Activated B cell treated with CpG ODN at 0.5 μM for 24 hours (primary cell): ENCODE results near the gene LMO7. TPM values are rescaled to one million over a fixed set of nuclear protein-coding genes. Genes with fewer than 3 reads are reported as not detected.
"Not testable (repeated sequence)": the region's sequence is repeated elsewhere in the genome, so short reads cannot be mapped to it uniquely, and the experiment has no call there.

ENCODE experiments used
- ATAC-seq: fragments of 200-7000 bp; cut with Tn5 transposase; one replicate; pipeline ENCODE4 v1.10.0; 2021; ENCODE audit warnings: low read depth, mild to moderate bottlenecking, moderate library complexity
- CTCF ChIA-PET: fragments of 350-600 bp; sonication (Branson Sonifier 250); formaldehyde crosslinking; loops from one replicate; lab custom pipeline; 2021; ENCODE audit warnings: antibody characterized with exemption; lab: Charles Lee
- POLR2A ChIA-PET: fragments of 350-600 bp; sonication (Branson Sonifier 250); formaldehyde crosslinking; loops from one replicate; lab custom pipeline; 2021; ENCODE audit warnings: antibody characterized with exemption; lab: Charles Lee
- DNase-seq: peaks from one replicate; pipeline ENCODE4 v3.0.0; 2022
- H3K27ac Mint-ChIP-seq: one replicate; pipeline ENCODE4 v1.8.0; 2020; ENCODE audit warnings: mixed read lengths
- H3K27me3 Mint-ChIP-seq: one replicate; pipeline ENCODE4 v1.8.0; 2021; ENCODE audit warnings: mixed read lengths
- H3K36me3 Mint-ChIP-seq: one replicate; pipeline ENCODE4 v1.8.0; 2021; ENCODE audit warnings: low read depth, mixed read lengths
- H3K4me1 Mint-ChIP-seq: one replicate; pipeline ENCODE4 v1.8.0; 2021; ENCODE audit warnings: mixed read lengths
- H3K4me3 Mint-ChIP-seq: one replicate; pipeline ENCODE4 v1.8.0; 2020; ENCODE audit warnings: mild to moderate bottlenecking, mixed read lengths
- H3K9me3 Mint-ChIP-seq: one replicate; pipeline ENCODE4 v1.8.0; 2020; ENCODE audit warnings: mixed read lengths
- intact Hi-C: fragments of 100-400 bp; cut with micrococcal nuclease; formaldehyde crosslinking; loops from one replicate; pipeline ENCODE4 v1.15.1; 2024
- total RNA-seq: library from RNA; stranded (reverse); gene quantifications from 2 replicates; pipeline ENCODE4 v1.2.3, GENCODE V29; 2022
- TF ChIP-seq, protein P1 (sequence below): fragments of 200-600 bp; IDR thresholded peaks from one replicate; pipeline ENCODE4 v1.8.0; 2022; ENCODE audit warnings: antibody characterized with exemption, mild to moderate bottlenecking

LMO7 gene
- total RNA-seq, 1 donor from 2014 or later: 19.5 TPM

DNA sequence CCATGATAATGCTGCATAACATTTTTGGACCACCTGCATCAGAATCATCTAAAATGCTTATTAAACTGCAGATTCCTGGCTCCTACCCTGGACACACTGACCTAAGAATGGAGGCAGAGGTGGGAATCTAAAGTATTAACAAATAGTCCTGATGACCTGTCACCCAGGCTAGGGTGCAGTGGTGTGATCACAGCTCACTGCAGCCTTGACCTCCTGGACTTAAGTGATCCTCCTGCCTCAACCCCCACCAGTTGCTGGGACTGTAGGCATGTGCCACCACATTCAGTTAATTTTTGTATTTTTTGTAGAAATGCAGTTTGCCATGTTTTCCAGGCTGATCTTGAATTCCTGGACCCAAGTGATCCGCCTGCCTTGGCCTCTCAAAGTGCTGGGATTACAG lies 43.3 kb downstream of the LMO7 start:
- H3K9me3 Mint-ChIP-seq: no peaks in the 10 kb centered on the region
- no peak for DNase-seq
- H3K4me3 Mint-ChIP-seq: no peak overlapping the region
- TF ChIP-seq, protein P1, sequence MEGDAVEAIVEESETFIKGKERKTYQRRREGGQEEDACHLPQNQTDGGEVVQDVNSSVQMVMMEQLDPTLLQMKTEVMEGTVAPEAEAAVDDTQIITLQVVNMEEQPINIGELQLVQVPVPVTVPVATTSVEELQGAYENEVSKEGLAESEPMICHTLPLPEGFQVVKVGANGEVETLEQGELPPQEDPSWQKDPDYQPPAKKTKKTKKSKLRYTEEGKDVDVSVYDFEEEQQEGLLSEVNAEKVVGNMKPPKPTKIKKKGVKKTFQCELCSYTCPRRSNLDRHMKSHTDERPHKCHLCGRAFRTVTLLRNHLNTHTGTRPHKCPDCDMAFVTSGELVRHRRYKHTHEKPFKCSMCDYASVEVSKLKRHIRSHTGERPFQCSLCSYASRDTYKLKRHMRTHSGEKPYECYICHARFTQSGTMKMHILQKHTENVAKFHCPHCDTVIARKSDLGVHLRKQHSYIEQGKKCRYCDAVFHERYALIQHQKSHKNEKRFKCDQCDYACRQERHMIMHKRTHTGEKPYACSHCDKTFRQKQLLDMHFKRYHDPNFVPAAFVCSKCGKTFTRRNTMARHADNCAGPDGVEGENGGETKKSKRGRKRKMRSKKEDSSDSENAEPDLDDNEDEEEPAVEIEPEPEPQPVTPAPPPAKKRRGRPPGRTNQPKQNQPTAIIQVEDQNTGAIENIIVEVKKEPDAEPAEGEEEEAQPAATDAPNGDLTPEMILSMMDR: no peak
- POLR2A ChIA-PET: no interaction called here
- intact Hi-C loops: no loop called here
- no peak for ATAC-seq
- H3K36me3 Mint-ChIP-seq: peaks cover 2% of the 10 kb centered on the region
- CTCF ChIA-PET: no interaction called here
- H3K27me3 Mint-ChIP-seq: no peaks in the 10 kb centered on the region
- H3K4me1 Mint-ChIP-seq: no peaks in the 10 kb centered on the region
- no peak overlapping the region for H3K27ac Mint-ChIP-seq

DNA sequence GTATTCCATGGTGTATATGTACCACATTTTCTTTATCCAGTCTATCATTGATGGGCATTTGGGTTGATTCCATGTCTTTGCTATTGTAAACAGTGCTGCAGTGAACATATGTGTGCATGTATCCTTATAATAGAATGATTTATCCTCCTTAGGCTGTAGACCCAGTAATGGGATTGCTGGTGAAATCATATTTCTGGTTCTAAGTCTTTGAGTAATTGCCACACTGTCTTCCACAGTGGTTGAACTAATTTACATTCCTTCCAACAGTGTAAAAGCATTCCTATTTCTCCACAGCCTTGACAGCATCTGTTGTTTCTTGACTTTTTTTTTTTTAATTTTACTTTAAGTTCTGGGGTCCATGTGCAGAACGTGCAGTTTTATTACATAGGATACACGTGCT lies 44.1 kb downstream of the LMO7 start:
- H3K36me3 Mint-ChIP-seq, H3K27me3 Mint-ChIP-seq, ATAC-seq, H3K4me3 Mint-ChIP-seq, DNase-seq, intact Hi-C loops, H3K9me3 Mint-ChIP-seq, H3K27ac Mint-ChIP-seq, POLR2A ChIA-PET, H3K4me1 Mint-ChIP-seq, CTCF ChIA-PET: not testable (repeated sequence)

DNA sequence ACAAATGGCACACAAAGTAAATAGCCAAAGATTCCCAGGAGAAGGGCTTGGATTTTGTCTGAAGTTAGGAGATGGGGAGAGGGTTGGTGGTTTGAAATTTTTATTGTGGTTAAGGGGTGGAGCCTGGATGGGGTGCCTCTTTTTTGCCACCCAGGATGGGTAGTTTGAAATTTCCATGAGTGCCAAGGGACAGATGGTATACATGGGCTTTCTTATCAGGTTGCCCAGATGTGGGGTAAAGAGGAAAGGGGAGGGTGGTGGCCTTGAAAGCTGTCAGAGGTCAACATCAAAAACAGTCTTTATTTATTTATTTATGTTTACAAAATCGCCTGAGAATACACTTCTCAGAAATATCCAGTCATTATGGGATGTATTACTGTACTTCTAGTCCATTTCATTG lies 46.2 kb downstream of the LMO7 start:
- Mint-ChIP-seq H3K4me3 (no peak overlapping the region), H3K9me3 (no peaks in the 10 kb centered on the region), H3K27me3 (no peaks in the 10 kb centered on the region), H3K27ac (no peak overlapping the region), H3K36me3 (peaks cover 2% of the 10 kb centered on the region), H3K4me1 (no peaks in the 10 kb centered on the region)
- no peak for ATAC-seq
- CTCF ChIA-PET: no interaction called here
- DNase-seq: no peak
- POLR2A ChIA-PET: no interaction called here
- TF ChIP-seq, protein P1: no peak
- intact Hi-C loops: no loop called here

DNA sequence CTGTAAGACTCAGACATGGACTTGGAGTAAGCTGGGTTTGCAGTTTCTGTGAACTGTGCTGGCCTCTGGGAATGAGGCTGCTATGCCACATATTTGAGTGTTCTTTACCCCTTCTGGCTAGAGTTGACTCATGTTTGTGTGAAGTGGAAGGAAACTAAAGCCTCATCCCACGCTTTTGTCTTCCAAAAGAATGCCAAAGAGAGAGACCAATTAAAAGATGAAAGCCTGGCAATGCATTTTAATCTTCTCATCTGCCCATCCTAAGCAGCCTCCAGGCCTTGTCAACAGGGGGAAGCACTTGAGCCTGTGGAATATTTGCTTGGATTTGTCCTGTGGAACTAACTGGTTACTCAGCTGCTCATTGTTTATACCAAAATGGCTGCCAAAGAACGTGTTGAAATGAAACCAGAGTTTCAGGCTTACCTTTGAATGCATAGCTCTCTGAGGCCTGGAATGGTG lies 49.1 kb downstream of the LMO7 start:
- ATAC-seq: no peak
- peaks cover 2% of the 10 kb centered on the region for H3K36me3 Mint-ChIP-seq

DNA sequence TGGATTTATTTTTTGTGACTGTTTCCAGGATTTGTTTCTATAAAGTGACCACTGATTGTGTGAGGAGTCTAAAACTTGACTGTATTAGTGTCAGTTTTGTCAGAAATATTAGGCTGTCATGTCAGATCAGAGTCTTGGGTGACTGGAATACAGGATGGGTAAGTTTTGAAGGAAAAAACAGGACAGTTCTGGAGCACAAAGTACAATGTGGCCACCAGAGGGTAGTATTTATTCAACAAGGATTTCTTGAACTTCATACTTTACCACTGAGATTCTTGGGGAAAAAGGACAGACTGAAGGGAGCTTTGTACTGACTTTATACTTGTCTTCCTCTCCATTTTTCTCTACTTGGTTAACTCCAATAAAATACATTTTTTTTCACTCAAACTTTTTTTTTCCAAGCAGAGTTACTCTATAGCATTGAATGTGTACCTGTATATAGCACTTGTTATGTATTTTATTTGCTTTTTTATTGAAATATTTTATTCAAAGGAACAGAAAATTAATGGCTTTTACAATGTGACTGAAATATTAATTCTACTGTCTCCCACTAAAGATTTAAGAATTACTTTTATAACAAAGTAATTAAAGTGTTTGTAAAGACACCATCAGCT lies 51.1 kb downstream of the LMO7 start:
- ChIA-PET POLR2A (no interaction called here), CTCF (interaction anchor here (1.1 to 1.4 kb wide), 2 partner anchors 8 to 9 kb away, joined by 3 to 6 read pairs; no protein-coding TSS in a partner anchor)
- Mint-ChIP-seq H3K9me3 (no peaks in the 10 kb centered on the region), H3K4me1 (no peaks in the 10 kb centered on the region), H3K36me3 (no peaks in the 10 kb centered on the region), H3K27me3 (no peaks in the 10 kb centered on the region), H3K4me3 (no peak overlapping the region), H3K27ac (no peak overlapping the region)
- intact Hi-C loops: no loop called here
- TF ChIP-seq, protein P1: no peak
- no peak for ATAC-seq
- DNase-seq: no peak

More for the DNA sequence above, 49.1 kb downstream of the LMO7 start:
- Mint-ChIP-seq H3K27ac (no peak overlapping the region), H3K4me1 (no peaks in the 10 kb centered on the region), H3K9me3 (no peaks in the 10 kb centered on the region), H3K27me3 (no peaks in the 10 kb centered on the region), H3K4me3 (no peak overlapping the region)
- intact Hi-C loops: no loop called here
- CTCF ChIA-PET: interaction anchor here (0.7 kb wide), 1 partner anchor 12 kb away, joined by 3 read pairs; no protein-coding TSS in a partner anchor
- POLR2A ChIA-PET: no interaction called here
- TF ChIP-seq, protein P1: no peak
- DNase-seq: no peak
